ENCODE measurements around the gene LRRFIP1.

- TF ChIP-seq CTCF (IDR thresholded peaks at IDR 0.05; ENCODE audit: poor library complexity, severe bottlenecking) (no peak), EP300 (conservative IDR thresholded peaks at IDR 0.05; ENCODE audit: poor library complexity, severe bottlenecking) (no peak), EZH2 (IDR thresholded peaks at IDR 0.05; ENCODE audit: borderline replicate concordance, insufficient read depth, low read length, poor library complexity, severe bottlenecking) (no peak)
Observed at GRCh38 chr2:237754182-237754581, 126.8 kb downstream of the LRRFIP1 start.
